GM18508 (cell line): Measurements from ENCODE around the gene EML4.

ENCODE experiments used
- ATAC-seq: cut with Tn5 transposase; IDR thresholded peaks from one replicate; pipeline ENCODE4 v1.9.1; 2021; ENCODE audit warnings: moderate number of reproducible peaks; ENCODE audit not compliant: insufficient read depth, unreplicated experiment

The EML4 gene

GRCh38 chr2:42135381-42136312 lies 33.5 kb upstream of the EML4 start:
- no peak for ATAC-seq

DNA sequence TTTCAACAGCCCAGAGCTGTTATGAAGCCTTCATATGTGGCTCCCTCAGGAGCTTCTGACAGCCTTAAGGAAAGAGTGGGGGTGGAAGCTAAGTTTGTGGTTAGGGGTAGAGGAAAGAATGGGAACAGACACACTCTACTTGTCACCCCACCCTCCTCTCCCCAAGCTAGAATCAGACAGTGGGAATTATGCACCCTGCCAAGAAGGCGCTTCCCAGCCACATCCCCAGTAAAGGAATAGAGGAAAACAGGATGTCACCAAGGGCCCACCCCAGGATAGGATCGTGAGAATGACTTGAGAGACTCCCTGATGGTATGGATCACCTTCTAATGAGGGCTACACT lies 32.4 kb upstream of the EML4 start:
- no peak for ATAC-seq

GRCh38 chr2:42137125-42137841 lies 31.9 kb upstream of the EML4 start:
- ATAC-seq = no peak

GRCh38 chr2:42138163-42139015 lies 30.8 kb upstream of the EML4 start:
- no peak for ATAC-seq

DNA sequence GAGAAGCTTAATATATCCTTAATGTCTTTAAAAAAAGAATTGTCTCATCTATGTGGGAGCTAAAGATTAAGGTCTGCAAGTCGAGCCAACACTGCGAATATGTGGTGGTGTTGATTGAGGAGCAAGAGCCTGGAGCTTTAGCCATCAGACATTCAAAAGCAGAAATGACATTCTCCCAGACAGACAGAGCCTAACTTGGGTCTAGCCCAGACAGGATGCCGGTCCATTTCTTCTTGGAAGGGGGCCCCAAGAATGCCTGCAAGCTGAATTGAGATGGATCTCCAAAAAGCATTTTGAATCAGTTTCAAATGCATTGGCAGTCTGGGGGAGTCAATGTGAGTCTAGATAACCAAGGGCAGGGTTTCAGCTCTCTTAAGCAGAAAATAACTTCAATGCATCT lies 30.1 kb upstream of the EML4 start:
- no peak for ATAC-seq

DNA sequence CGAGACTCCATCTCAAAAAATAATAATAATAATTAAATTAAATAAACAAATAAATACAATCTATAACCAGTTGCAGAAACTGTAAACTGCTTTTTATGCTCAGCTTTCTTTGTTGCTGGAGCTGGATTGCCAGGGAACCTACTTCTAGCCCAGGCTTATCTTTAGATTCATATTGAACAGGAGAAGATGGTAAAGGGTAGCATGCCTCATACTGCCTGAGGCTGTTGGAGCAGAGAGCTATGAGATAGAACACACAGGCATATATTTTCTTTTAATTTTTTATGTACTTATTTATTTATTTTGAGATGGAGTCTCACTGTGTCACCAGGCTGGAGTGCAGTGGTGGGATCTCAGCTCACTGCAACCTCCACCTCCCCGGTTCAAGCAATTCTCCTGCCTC lies 28.7 kb upstream of the EML4 start:
- no peak for ATAC-seq

GRCh38 chr2:42141687-42142546 lies 27.2 kb upstream of the EML4 start:
- no peak for ATAC-seq

DNA sequence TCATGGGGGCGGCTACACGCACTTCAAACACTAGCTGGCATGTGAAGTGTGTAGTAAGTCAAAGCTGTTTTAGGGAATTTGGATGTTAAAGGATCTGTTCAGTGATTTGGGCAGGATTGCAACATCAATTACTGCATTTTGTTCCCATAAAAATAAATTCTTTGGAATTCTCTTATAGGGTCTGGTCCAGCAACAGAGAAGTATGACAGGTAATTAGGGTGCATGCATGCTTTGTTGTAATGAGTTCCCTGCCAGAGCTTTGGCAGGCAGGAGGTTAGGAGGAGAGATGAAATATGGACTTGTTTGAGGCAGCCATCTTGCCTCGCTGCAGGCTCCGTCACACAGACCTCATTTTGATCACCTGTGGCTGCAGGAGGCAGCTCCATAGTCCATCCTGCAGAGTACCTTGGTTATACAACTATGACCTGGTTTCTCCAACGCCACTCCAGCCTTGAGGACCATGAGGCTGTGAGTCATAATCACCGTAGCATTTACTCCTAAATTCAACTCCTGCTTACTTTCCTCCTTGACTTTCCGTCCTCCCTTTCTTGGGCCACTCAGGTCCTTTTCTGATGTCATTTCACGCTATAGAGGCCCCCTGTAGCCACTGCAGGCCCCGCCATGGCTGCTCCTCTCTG lies 26.5 kb upstream of the EML4 start:
- ATAC-seq = no peak

DNA sequence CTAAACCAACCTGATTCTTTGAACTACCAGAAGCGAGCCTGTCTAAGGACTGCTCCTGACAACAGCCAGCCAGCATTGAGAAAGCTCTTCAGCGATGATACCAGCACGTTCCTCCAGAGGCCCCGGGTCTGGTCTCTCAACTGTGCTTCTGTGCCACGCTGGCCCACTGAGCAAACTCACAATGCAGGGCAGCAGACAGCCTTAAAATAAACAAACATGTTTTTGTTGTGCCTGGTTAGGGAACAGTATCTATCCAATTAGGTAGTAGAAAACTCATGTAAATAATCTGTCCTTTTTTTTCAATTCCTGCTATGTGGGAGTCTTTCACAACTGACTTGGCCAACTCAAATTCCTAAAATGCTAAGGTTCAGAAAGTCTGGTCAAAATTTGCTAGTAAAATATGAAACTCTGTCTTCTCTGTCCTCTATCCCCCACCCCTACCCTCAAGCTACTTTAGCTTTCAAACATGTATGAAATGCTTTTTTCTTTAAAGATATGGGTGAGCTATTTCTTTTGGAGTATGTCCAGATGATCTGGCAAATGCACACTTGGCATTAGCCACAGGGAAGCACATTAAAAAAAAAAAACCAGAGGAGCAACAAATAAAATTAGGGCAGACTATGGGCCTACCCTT lies 21.4 kb upstream of the EML4 start:
- no peak for ATAC-seq

DNA sequence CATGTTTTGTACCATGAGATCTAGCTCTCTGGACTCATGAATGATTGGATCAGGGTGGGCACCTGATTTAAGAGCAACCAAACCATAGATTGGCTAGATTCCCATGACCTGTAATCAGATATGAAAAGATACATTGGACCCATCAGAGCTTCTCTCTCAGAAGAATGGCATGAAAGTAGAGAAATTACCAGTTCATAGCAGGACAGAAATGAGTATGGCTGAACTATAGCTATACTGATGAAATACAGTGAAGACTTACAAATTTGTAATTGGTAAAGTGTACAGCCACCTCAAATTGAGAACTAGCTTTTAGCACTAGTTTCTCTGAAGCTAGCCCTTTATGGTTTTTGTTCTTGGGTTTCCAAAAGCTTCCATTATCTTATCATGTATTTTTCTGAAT lies 19.0 kb upstream of the EML4 start:
- no peak for ATAC-seq

- ATAC-seq = no peak
Measured at GRCh38 chr2:42153944-42154581, 15.1 kb upstream of the EML4 start.

- no peak for ATAC-seq
Measured at GRCh38 chr2:42156721-42157120, 12.4 kb upstream of the EML4 start.

DNA sequence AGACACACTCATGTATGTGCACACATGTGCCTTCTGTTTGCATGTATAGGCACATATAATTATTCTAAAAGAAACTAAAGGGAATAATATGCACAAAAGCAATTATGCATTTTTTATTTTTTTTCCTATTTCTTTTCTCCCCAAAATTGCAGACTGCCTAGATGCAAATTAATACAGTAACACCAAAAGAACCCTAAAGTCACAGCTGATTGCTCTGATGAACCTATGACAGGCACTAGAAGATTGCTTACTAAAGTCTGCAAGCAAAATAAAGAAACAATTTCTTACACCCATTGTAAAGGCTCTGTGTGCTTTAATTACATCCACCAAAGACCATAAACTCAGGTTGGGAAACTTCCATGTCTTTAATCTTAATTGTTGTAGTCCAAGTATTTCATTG lies 7.7 kb upstream of the EML4 start:
- ATAC-seq = no peak

DNA sequence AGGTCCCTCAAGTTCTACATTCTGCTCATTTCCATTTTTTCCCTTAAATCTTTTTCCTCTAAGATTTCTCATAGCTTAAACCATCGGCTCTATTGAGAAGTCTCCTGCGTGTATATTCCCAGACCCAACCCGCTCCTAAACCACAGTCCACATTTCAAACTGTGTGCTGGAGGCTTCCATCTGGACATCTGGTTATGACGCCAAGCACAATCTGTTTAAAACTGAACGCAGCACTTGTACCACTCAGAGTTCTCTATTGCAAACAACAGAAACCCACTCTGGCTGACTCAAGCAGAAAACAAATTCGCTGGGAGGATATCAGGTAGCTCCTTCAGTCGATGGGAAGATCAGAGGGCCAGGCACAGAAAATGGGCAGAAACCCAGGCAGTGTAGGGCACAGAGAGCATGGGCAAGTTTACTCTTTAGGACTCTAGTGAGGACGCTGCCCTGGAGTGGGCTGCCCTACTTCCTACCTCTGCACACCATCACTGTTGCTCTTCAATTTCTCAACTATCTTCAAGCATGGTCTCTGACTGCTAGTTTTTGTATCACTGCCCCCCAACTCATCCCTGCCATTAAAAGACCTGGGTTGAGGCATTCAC lies 5.6 kb upstream of the EML4 start:
- ATAC-seq = no peak

- no peak for ATAC-seq
Measured at GRCh38 chr2:42164046-42164445, 5.1 kb upstream of the EML4 start.

- no peak for ATAC-seq
Measured at GRCh38 chr2:42164971-42165370, 4.2 kb upstream of the EML4 start.

DNA sequence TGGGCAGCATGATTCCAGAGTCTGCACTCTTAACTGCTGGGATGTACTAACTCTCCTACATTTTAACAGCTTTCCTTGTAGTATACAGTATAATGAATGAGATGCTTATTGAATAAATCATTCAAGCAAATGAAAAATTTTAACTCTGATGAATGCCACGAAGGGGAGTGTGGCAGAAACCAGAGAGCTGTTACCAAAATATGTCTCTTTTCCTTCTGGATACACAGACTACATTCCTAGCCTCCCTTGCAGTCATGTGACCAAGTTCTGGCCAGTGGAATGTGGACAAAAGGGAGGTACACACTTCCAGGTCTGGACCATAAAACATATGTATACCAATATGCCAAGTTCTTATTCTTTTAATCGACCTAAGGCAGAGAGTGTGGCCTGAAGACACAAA lies 1.7 kb upstream of the EML4 start:
- no peak for ATAC-seq

- ATAC-seq = no peak
Measured at GRCh38 chr2:42168459-42169099, 574 bp upstream of the EML4 start.
